NCI-H748 treated with DMSO at 0.1 percent for 48 hours (cell line): ENCODE results near the gene MALL.
"Not testable (repeated sequence)": the region's sequence is repeated elsewhere in the genome, so short reads cannot be mapped to it uniquely, and the experiment has no call there.

Source experiments
- DNase-seq: peaks from one replicate; lab custom pipeline; 2025; lab: John Stamatoyannopoulos, UW

MALL gene

DNA sequence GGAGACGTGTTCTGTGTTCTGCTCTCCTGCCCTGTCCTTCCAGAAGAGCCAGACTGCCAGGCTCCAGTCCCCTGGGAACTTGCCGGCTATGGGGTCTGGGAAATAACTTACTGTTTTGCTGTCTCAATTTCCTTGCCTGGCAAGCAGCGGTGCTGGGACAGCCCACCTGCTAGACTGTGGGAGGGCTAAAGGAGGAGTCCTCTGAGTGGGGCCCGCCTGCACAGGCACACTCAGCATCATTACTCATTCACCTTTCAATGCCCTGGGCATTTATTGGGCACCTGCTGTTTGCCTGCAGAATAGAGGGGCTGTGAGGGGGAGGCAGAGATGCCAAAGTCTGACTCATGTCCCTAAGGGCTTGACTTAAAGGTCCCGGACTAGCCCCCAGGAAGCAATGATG, 65.4 kb downstream of the MALL start:
- DNase-seq = not testable (repeated sequence)

DNA sequence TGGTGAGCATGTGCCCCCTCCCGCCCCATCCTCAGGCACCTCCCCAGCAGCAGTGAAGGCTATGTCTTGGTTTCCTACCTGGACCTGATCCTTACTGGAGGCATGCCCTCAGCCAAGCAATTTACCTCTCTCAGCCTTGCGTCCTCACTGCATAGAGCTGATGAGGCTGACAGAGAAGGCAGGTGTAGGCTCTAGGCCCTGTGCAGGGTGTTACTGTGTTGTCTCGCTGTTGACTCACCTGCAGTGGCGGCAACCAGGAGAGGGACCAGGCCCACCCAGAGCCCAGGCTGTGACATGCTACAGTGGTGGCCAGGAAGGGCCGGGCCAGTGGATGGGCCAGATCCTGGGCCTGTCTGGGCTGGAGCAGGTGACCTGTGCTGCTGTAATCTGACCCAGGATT, 65.9 kb downstream of the MALL start:
- not testable (repeated sequence) for DNase-seq

GRCh38 chr2:110048255-110049197, 67.1 kb downstream of the MALL start:
- DNase-seq = not testable (repeated sequence)

DNA sequence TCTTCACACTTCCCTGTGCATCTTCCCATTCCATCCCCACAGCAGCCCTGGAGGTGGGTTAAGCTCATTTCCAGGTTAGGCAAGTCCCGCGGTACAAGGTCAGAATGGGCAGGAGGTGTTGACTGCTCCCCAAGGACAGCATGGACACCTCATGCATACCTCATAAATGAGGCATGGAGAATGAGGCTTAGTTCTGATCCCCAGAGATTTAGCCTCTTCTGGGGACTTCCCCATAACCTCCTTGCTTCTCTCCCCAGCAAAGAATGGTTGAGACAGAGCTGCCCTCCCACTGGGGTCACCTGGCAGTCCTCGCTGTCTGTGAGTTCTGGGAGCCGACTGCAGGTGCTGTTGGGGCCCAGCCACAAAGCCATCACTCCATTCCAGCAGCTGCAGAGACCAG, 68.4 kb downstream of the MALL start:
- not testable (repeated sequence) for DNase-seq

DNA sequence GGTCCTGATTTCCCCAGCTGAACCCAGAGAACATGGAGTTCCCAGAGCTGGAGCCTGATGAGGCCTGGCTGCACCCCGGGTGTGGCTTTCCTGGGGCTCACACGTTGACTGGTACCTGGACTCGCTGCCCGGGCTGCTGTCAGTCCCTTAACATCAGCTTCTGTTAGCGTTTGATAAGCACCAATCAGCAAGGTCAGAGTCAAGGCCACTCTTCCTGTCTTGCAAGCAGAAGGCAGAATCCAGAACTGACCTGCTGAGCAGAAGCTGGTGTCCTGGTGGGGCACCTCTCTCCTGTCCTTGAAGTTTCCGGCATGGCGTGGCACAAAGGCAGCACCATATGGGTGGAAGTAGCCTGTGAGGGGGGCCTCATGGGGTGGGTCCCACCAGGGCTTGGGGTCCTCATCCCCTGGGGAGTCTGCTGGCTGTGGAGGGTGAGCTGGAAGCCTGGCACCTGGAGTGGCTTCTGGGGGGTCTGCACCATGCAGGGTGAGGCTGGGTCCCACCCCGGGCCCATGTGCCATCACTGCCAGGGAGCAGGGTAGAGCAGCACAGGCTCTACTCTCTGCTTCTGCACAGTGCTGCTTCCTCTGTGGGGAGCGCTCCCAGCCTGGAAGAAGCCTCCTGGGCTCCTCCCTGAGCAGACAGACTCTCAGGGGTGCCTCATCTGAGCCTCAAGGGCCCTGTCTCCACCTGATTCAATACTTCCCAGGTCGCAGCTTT, 73.5 kb downstream of the MALL start:
- not testable (repeated sequence) for DNase-seq

GRCh38 chr2:110037336-110037735, 78.3 kb downstream of the MALL start:
- not testable (repeated sequence) for DNase-seq

GRCh38 chr2:110035384-110035783, 80.2 kb downstream of the MALL start:
- not testable (repeated sequence) for DNase-seq

GRCh38 chr2:110034935-110035334, 80.7 kb downstream of the MALL start:
- not testable (repeated sequence) for DNase-seq
